Duodenal mucosa (tissue), 2 donors: ENCODE results near the gene HOXD10.

Source experiments
- H3K27ac ChIP-seq: one replicate; pipeline ENCODE4 v1.7.0; 2013; ENCODE audit warnings: low read depth, low read length
- H3K27me3 ChIP-seq, 2 donors: one replicate each; pipeline ENCODE4 v1.7.0; 2013; ENCODE audit warnings: low read length in 2 of 2, control low read depth in 1 of 2; ENCODE audit not compliant: insufficient read depth in 2 of 2, control insufficient read depth in 1 of 2
- H3K36me3 ChIP-seq, 2 donors: one replicate each; pipeline ENCODE4 v1.7.0; 2013; ENCODE audit warnings: low read length in 2 of 2, control low read depth in 1 of 2; ENCODE audit not compliant: insufficient read depth in 2 of 2, control insufficient read depth in 1 of 2
- H3K4me1 ChIP-seq, 2 donors: one replicate each; pipeline ENCODE4 v1.7.0; 2013; ENCODE audit warnings: low read length in 2 of 2, control low read depth in 1 of 2; ENCODE audit not compliant: insufficient read depth in 2 of 2, control insufficient read depth in 1 of 2
- H3K4me3 ChIP-seq, 2 donors: one replicate each; pipeline ENCODE4 v1.7.0; 2013; ENCODE audit warnings: low read length in 2 of 2, low read depth in 1 of 2
- H3K9ac ChIP-seq, 2 donors: one replicate each; pipeline ENCODE4 v1.7.0; 2013; ENCODE audit warnings: low read length in 2 of 2, low read depth in 1 of 2
- H3K9me3 ChIP-seq, 2 donors: one replicate each; pipeline ENCODE4 v1.7.0; 2013; ENCODE audit warnings: low read length in 2 of 2, control low read depth in 1 of 2; ENCODE audit not compliant: control insufficient read depth in 1 of 2

Gene HOXD10

DNA sequence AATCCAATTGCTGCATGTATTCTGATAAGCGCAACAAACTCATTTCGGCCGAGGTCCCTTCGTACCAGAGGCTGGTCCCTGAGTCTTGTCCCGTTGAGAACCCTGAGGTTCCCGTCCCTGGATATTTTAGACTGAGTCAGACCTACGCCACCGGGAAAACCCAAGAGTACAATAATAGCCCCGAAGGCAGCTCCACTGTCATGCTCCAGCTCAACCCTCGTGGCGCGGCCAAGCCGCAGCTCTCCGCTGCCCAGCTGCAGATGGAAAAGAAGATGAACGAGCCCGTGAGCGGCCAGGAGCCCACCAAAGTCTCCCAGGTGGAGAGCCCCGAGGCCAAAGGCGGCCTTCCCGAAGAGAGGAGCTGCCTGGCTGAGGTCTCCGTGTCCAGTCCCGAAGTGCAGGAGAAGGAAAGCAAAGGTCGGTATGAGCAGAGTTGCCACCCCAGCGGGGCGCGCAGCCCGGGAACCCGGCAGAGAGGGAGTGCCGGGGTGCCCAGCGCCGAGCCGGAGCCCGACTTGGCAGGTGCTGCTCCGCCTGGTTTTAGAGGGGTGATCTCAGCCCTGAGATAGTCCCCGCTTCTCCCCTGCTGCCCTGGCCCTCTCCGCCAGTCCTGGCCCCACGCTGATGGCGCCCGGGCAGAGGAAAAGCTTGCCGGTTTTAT lies 714 bp downstream of the HOXD10 start:
- H3K4me1 ChIP-seq = no peaks in the 10 kb centered on the region
- no peaks in the 10 kb centered on the region for H3K9me3 ChIP-seq
- no peak overlapping the region for H3K4me3 ChIP-seq
- H3K9ac ChIP-seq = no peak overlapping the region
- H3K27me3 ChIP-seq = peaks cover 93 to 97% of the 10 kb centered on the region in 2 donors
- no peaks in the 10 kb centered on the region for H3K36me3 ChIP-seq
- peak overlapping the region; percentile 6 for H3K27ac ChIP-seq

DNA sequence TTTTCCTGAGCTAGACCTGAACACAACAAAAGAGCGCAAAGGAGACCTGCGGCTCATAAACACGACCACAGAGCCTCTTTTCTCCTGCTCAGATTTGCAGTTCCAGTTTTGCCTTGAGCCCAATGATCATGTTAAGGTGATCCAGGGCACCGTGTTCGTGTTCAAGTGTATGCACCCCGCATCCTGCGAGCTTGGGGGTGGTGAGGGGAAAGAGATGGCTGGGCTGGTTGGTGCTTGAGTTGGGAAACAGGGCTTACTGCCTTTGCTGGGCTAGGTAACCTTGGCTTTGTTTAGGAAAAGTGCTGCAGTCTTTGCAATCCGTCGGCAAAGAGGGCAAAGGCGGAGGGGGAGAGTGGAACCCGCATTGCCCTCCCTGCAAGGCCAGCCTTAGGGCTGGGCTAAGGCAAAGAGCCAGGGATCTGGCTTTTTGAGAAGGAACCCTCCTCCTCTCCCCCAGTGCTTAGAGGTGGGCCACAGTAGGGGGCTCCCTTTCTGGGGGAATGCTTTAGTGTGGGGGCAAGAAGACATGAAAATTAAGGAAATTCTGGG lies 1.3 kb downstream of the HOXD10 start:
- no peaks in the 10 kb centered on the region for H3K4me1 ChIP-seq
- no peak overlapping the region for H3K27ac ChIP-seq
- H3K4me3 ChIP-seq = no peak overlapping the region
- H3K36me3 ChIP-seq = no peaks in the 10 kb centered on the region
- H3K9me3 ChIP-seq = no peaks in the 10 kb centered on the region
- peaks cover 93 to 96% of the 10 kb centered on the region in 2 donors for H3K27me3 ChIP-seq
- H3K9ac ChIP-seq = no peak overlapping the region

DNA sequence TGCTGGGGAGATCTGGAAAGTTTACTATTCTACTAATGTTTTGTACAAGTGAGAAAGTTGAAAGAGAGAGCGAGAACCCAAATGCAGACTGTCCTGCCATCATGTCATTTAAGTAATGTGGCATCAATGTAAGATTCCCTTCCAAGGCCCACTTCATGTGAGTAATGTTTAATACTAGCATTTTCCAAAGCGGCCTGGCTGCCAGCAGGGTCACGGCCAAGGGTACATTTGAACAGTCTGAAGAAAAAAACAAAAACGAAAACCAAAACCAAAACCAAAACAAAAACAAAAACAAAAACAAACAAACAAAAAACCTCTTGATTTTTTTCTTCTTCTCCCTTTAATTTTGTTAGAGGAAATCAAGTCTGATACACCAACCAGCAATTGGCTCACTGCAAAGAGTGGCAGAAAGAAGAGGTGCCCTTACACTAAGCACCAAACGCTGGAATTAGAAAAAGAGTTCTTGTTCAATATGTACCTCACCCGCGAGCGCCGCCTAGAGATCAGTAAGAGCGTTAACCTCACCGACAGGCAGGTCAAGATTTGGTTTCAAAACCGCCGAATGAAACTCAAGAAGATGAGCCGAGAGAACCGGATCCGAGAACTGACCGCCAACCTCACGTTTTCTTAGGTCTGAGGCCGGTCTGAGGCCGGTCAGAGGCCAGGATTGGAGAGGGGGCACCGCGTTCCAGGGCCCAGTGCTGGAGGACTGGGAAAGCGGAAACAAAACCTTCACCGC lies 2.2 kb downstream of the HOXD10 start:
- Histone ChIP-seq H3K27ac (no peak overlapping the region), H3K9ac (no peak overlapping the region), H3K36me3 (no peaks in the 10 kb centered on the region), H3K9me3 (no peaks in the 10 kb centered on the region), H3K4me3 (no peak overlapping the region), H3K4me1 (no peaks in the 10 kb centered on the region), H3K27me3 (peaks cover 93 to 95% of the 10 kb centered on the region in 2 donors)

DNA sequence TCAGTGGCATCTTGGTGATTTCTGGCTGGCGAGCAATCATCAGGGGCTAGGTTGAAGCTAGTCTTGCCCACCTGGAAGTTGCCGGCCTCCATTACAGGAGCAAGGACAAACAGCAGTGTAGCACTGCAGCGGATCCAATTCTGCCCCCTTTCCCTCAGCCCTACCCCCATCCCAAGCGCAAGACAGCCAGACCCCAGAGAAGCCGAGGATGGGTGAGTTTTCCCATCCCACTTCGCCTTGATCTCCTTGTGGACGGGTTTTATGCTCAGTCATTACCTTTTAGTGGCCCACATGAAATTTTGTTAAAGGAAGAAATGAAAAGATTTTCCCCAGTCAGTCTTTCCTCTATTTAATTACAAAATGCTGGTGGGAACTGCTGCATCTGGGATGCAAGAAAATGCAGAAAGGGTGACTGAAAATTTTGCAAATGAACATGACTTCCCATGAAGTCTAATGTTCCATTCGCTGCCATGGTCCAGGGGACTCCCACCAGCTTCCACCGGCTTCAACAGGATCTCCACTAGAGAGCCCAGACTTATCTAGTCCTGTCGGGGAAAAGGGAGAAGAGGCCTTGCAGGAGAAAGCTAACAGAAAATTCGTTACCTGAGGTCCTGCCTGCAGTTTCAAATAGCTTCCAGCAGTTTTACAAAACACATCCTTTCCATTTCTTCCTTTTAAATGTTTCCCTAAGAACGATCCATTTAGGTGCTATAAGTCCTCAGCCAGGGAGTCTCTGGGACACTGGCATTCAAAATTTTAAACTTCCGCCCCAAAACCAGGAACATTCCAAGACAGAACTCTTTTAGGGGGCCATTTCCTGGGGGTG lies 4.0 kb downstream of the HOXD10 start:
- H3K9ac ChIP-seq = no peak overlapping the region
- H3K9me3 ChIP-seq = no peaks in the 10 kb centered on the region
- peaks cover 93 to 95% of the 10 kb centered on the region in 2 donors for H3K27me3 ChIP-seq
- H3K4me3 ChIP-seq = no peak overlapping the region
- peak overlapping the region; percentile 33 for H3K27ac ChIP-seq
- no peaks in the 10 kb centered on the region for H3K36me3 ChIP-seq
- H3K4me1 ChIP-seq = no peaks in the 10 kb centered on the region

- Histone ChIP-seq H3K27ac (no peak overlapping the region), H3K4me3 (no peak overlapping the region), H3K36me3 (no peaks in the 10 kb centered on the region), H3K9ac (no peak overlapping the region), H3K9me3 (no peaks in the 10 kb centered on the region), H3K27me3 (peaks cover 90 to 95% of the 10 kb centered on the region in 2 donors), H3K4me1 (no peaks in the 10 kb centered on the region)
Measured at GRCh38 chr2:176121190-176122051, 4.8 kb downstream of the HOXD10 start.

DNA sequence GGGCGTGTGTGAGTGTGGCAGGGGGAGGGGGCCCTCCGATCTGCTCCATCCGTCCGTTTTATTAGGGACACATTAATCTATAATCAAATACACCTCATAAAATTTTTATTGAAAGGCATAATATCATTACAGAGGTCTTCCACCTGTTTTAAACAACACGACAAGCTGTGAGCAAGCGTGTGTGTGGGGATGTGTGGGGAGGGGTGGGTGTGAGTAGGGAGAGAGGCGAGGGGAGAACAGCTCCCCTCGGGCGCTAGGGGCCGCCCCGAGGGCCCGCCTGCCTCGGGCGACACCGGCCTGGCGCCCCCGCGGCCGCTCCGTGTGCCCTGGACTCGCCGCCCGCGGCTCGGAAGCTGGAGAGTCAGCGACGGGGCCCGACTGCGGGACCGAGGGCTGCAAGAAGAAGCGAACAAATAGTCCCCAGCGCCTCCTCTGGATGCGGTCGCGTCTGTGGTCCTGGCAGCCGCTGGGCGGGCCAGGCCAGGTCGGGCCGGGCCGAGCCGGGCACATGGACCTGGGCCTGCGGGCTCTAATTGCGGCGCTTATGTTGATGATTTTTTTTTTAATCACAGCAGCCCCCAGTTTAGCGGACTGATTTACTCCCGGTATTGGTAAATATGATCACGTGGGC lies 5.6 kb downstream of the HOXD10 start:
- H3K9ac ChIP-seq = no peak overlapping the region
- H3K27me3 ChIP-seq = peaks cover 88 to 93% of the 10 kb centered on the region in 2 donors
- peak overlapping the region; percentile 43 to 50 for H3K4me3 ChIP-seq
- H3K27ac ChIP-seq = peak overlapping the region; percentile 10
- H3K9me3 ChIP-seq = no peaks in the 10 kb centered on the region
- H3K4me1 ChIP-seq = no peaks in the 10 kb centered on the region
- H3K36me3 ChIP-seq = no peaks in the 10 kb centered on the region

- Histone ChIP-seq H3K9me3 (no peaks in the 10 kb centered on the region), H3K27me3 (peaks cover 88 to 93% of the 10 kb centered on the region in 2 donors), H3K9ac (no peak within 1 kb of the TSS), H3K4me1 (no peaks in the 10 kb centered on the region), H3K27ac (peak within 1 kb of the TSS; percentile 10), H3K36me3 (no peaks in the 10 kb centered on the region), H3K4me3 (peak within 1 kb of the TSS; percentile 43 to 50)
Measured at GRCh38 chr2:176122683-176123410, 6.3 kb downstream of the HOXD10 start, which contains the start of gene HOXD9. HOXD9 (plus strand) TSS chr2:176122719; CDS start chr2:176122769, 50 bp downstream.

- H3K36me3 ChIP-seq = no peaks in the 10 kb centered on the region
- no peak overlapping the region for H3K27ac ChIP-seq
- H3K9ac ChIP-seq = no peak overlapping the region
- H3K27me3 ChIP-seq = peaks cover 89 to 93% of the 10 kb centered on the region in 2 donors
- H3K4me3 ChIP-seq = no peak overlapping the region
- H3K4me1 ChIP-seq = no peaks in the 10 kb centered on the region
- no peaks in the 10 kb centered on the region for H3K9me3 ChIP-seq
Measured at GRCh38 chr2:176123411-176124109, 7.0 kb downstream of the HOXD10 start.
